Loucy (cell line): ENCODE data around the gene LRRC1.

Experiments
- H2AFZ ChIP-seq: fragments of 200-600 bp; sonication (generic); 2 replicates; pipeline ENCODE4 v1.6.0; 2016; ENCODE audit warnings: antibody characterized with exemption, mild to moderate bottlenecking, low read length, moderate library complexity
- H3F3A ChIP-seq: fragments of 200-600 bp; 2 replicates; pipeline ENCODE4 v1.6.0; 2016; ENCODE audit warnings: antibody characterized with exemption, low read depth, mild to moderate bottlenecking
- H3K27me3 ChIP-seq: fragments of 200-600 bp; sonication (generic); 2 replicates; pipeline ENCODE4 v1.6.1; 2014; ENCODE audit warnings: low read length, mild to moderate bottlenecking; ENCODE audit not compliant: insufficient read depth, poor library complexity, severe bottlenecking
- H3K36me3 ChIP-seq: fragments of 200-600 bp; sonication (generic); 2 replicates; pipeline ENCODE4 v1.6.1; 2016; ENCODE audit warnings: low read length; ENCODE audit not compliant: insufficient read depth
- H3K4me1 ChIP-seq: fragments of 200-600 bp; sonication (generic); 2 replicates; pipeline ENCODE4 v1.5.1; 2014; ENCODE audit warnings: low read length, mild to moderate bottlenecking; ENCODE audit not compliant: insufficient read depth, poor library complexity, severe bottlenecking
- H3K4me2 ChIP-seq: fragments of 200-600 bp; sonication (generic); 2 replicates; pipeline ENCODE4 v1.6.0; 2014; ENCODE audit warnings: antibody characterized with exemption, low read length, low read depth, mild to moderate bottlenecking; ENCODE audit not compliant: poor library complexity, severe bottlenecking
- H3K4me3 ChIP-seq: fragments of 200-600 bp; sonication (generic); 2 replicates; pipeline ENCODE4 v1.5.1; 2014; ENCODE audit warnings: low read length, mild to moderate bottlenecking, mixed read lengths; ENCODE audit not compliant: poor library complexity, severe bottlenecking
- H3K79me2 ChIP-seq: fragments of 200-600 bp; sonication (generic); 2 replicates; pipeline ENCODE4 v1.6.1; 2014; ENCODE audit warnings: low read length; ENCODE audit not compliant: insufficient read depth
- H3K9ac ChIP-seq: fragments of 200-600 bp; sonication (generic); 2 replicates; pipeline ENCODE4 v1.6.0; 2014; ENCODE audit warnings: mild to moderate bottlenecking, low read depth, low read length, moderate library complexity; ENCODE audit not compliant: poor library complexity, severe bottlenecking
- H3K9me2 ChIP-seq: fragments of 200-600 bp; sonication (generic); replicated peaks from 2 replicates; pipeline ENCODE4 v1.6.1; 2016; ENCODE audit warnings: low read depth, low read length, mixed read lengths
- H3K9me3 ChIP-seq: fragments of 200-600 bp; sonication (generic); 2 replicates; pipeline ENCODE4 v1.6.1; 2014; ENCODE audit warnings: mild to moderate bottlenecking, antibody characterized with exemption, low read length, low read depth; ENCODE audit not compliant: insufficient read depth
- H4K20me1 ChIP-seq: fragments of 200-600 bp; sonication (generic); 2 replicates; pipeline ENCODE4 v1.6.0; 2014; ENCODE audit warnings: antibody characterized with exemption, low read length, mild to moderate bottlenecking; ENCODE audit not compliant: insufficient read depth, poor library complexity, severe bottlenecking
- EZH2phosphoT487 ChIP-seq: fragments of 200-600 bp; IDR thresholded peaks from 2 replicates; pipeline ENCODE4 v1.6.1; 2018; ENCODE audit warnings: antibody characterized with exemption, mild to moderate bottlenecking, moderate library complexity, borderline replicate concordance
- TF ChIP-seq, protein P1 (sequence below): fragments of 200-600 bp; sonication (generic); conservative IDR thresholded peaks from 2 replicates; pipeline ENCODE4 v1.5.1; 2014; ENCODE audit warnings: mild to moderate bottlenecking, antibody characterized with exemption, low read length

Gene LRRC1

GRCh38 chr6:53959717-53960116, 164.9 kb downstream of the LRRC1 start:
- TF ChIP-seq, protein P1, sequence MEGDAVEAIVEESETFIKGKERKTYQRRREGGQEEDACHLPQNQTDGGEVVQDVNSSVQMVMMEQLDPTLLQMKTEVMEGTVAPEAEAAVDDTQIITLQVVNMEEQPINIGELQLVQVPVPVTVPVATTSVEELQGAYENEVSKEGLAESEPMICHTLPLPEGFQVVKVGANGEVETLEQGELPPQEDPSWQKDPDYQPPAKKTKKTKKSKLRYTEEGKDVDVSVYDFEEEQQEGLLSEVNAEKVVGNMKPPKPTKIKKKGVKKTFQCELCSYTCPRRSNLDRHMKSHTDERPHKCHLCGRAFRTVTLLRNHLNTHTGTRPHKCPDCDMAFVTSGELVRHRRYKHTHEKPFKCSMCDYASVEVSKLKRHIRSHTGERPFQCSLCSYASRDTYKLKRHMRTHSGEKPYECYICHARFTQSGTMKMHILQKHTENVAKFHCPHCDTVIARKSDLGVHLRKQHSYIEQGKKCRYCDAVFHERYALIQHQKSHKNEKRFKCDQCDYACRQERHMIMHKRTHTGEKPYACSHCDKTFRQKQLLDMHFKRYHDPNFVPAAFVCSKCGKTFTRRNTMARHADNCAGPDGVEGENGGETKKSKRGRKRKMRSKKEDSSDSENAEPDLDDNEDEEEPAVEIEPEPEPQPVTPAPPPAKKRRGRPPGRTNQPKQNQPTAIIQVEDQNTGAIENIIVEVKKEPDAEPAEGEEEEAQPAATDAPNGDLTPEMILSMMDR = no peak
- no peak for TF ChIP-seq EZH2phosphoT487
- no peak overlapping the region for H2AFZ ChIP-seq
- H3K4me2 ChIP-seq = no peak overlapping the region
- H3K27me3 ChIP-seq = no peaks in the 10 kb centered on the region
- H3K9me2 ChIP-seq = no peaks in the 10 kb centered on the region
- no peak overlapping the region for H3K4me3 ChIP-seq
- no peaks in the 10 kb centered on the region for H3K9me3 ChIP-seq
- no peaks in the 10 kb centered on the region for H4K20me1 ChIP-seq
- H3K79me2 ChIP-seq = no peaks in the 10 kb centered on the region
- H3F3A ChIP-seq = no peaks in the 10 kb centered on the region
- H3K36me3 ChIP-seq = no peaks in the 10 kb centered on the region
- H3K9ac ChIP-seq = no peak overlapping the region
- H3K4me1 ChIP-seq = no peaks in the 10 kb centered on the region

DNA sequence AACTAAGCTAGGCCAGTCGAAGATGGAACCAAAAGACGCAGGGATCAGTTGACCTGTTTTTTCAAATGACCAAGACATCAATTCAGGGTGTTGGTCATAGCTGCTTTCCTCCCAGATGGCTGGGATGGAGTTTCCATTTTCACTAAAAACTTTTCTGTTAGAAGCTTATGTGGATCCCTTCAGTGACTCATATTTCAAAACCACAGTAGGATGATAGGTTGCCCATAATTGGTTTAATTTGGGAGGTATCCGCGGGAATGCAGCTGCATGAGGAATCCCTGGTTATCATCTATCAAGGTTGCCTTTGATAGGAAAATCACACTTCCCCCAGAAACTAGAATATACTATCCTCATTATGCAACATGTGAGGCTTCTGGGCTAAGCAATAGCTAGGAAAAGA, 165.5 kb downstream of the LRRC1 start:
- Histone ChIP-seq H3K36me3 (no peaks in the 10 kb centered on the region), H2AFZ (no peak overlapping the region), H3K9ac (no peak overlapping the region), H3F3A (no peaks in the 10 kb centered on the region), H3K4me3 (no peak overlapping the region), H3K9me3 (no peaks in the 10 kb centered on the region), H3K4me2 (no peak overlapping the region), H3K4me1 (no peaks in the 10 kb centered on the region), H4K20me1 (no peaks in the 10 kb centered on the region), H3K9me2 (no peaks in the 10 kb centered on the region), H3K79me2 (no peaks in the 10 kb centered on the region), H3K27me3 (no peaks in the 10 kb centered on the region)
- TF ChIP-seq, protein P1 = no peak
- no peak for TF ChIP-seq EZH2phosphoT487

- Histone ChIP-seq H3K4me2 (no peak overlapping the region), H3K4me1 (no peaks in the 10 kb centered on the region), H3K27me3 (no peaks in the 10 kb centered on the region), H4K20me1 (no peaks in the 10 kb centered on the region), H3K9me3 (no peaks in the 10 kb centered on the region), H3K79me2 (no peaks in the 10 kb centered on the region), H3K4me3 (no peak overlapping the region), H2AFZ (no peak overlapping the region), H3K9ac (no peak overlapping the region), H3K36me3 (no peaks in the 10 kb centered on the region), H3K9me2 (no peaks in the 10 kb centered on the region), H3F3A (no peaks in the 10 kb centered on the region)
- TF ChIP-seq EZH2phosphoT487 = no peak
Observed at GRCh38 chr6:53961679-53962370, 167.0 kb downstream of the LRRC1 start.

DNA sequence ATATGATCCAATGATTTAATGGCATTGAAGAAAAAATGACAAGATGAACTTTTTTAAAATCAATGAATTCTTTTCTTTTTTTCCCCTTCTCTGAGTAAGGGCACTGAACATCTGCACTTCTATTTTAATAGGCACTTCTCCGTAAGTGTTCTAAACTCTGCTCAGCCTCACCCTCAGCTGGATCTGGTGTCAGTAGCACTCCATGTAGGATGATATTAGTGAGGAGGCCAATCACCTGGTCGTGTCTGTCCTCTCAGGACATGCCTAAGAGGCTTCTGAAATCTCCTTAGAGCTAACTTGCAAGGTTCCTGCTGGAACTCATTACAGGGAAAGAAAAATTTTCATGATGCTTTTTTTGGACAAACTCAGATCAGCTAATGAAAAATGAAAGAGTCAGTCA, 167.8 kb downstream of the LRRC1 start:
- H3K79me2 ChIP-seq = no peaks in the 10 kb centered on the region
- H3K9ac ChIP-seq = no peak overlapping the region
- H3K36me3 ChIP-seq = no peaks in the 10 kb centered on the region
- no peaks in the 10 kb centered on the region for H3K27me3 ChIP-seq
- TF ChIP-seq, protein P1 = no peak
- TF ChIP-seq EZH2phosphoT487 = no peak
- H3K4me3 ChIP-seq = no peak overlapping the region
- H3F3A ChIP-seq = no peaks in the 10 kb centered on the region
- no peaks in the 10 kb centered on the region for H3K9me2 ChIP-seq
- no peaks in the 10 kb centered on the region for H3K9me3 ChIP-seq
- H4K20me1 ChIP-seq = no peaks in the 10 kb centered on the region
- no peaks in the 10 kb centered on the region for H3K4me1 ChIP-seq
- H3K4me2 ChIP-seq = no peak overlapping the region
- no peak overlapping the region for H2AFZ ChIP-seq
